ENCODE measurements around the gene METTL17. TPM values are rescaled to one million over a fixed set of nuclear protein-coding genes. Genes with fewer than 3 reads are reported as not detected.
A peak's percentile ranks its signal among the peaks of the same experiment; 100 is the strongest.

Gene METTL17
- total and polyA plus RNA-seq, 2 of the 13 experiments (the other 11 are each of a cell fraction or from before 2014, with no cell fraction given) = 122 to 199 TPM

DNA sequence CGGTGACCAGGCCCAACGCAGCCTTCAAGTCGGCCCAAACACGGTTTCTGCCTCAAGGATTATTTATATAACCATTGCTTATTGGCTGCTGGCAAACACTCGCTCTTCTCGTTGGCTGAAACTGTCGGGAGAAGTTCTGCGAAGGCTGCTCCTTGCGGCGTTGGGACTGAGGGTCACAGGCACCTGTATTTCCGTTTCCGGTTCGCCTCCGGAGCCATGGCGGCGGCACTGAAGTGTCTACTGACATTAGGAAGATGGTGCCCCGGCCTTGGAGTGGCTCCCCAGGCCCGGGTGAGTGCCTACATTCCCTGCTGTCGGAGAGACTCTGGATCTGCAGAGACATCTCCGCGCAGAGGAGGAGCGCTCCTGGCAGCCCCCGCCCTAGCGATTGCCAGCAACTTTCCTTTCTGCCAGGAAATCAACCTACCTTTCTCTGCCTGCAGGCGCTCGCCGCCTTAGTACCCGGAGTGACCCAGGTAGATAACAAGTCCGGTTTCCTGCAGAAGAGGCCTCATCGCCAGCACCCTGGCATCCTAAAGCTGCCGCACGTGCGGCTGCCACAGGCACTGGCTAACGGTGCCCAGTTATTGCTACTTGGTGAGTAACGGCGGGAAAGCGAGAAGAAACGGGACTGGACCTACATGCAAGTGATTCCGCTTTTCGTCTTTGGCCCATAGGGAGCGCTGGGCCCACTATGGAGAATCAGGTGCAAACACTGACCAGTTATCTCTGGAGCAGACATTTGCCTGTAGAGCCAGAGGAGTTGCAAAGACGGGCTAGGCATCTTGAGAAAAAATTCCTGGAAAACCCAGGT is at the start of gene METTL17 (continued):
- TF ChIP-seq, protein P1, sequence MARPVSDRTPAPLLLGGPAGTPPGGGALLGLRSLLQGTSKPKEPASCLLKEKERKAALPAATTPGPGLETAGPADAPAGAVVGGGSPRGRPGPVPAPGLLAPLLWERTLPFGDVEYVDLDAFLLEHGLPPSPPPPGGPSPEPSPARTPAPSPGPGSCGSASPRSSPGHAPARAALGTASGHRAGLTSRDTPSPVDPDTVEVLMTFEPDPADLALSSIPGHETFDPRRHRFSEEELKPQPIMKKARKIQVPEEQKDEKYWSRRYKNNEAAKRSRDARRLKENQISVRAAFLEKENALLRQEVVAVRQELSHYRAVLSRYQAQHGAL (CRISPR knock-in tag; IDR thresholded peaks at IDR 0.05; ENCODE audit: not compliant biosample characterization) = no peak
- TF ChIP-seq ATF1 (CRISPR knock-in tag; IDR thresholded peaks at IDR 0.05) (peak; percentile 77), ZNF230 (CRISPR knock-in tag; IDR thresholded peaks at IDR 0.05) (peak; percentile 61; the same call in 1 of the 2 replicates), ZNF446 (CRISPR knock-in tag; IDR thresholded peaks at IDR 0.05) (0 out of 2 replicates have a peak, but pooled peaks have one; percentile 56), SATB2 (CRISPR knock-in tag; IDR thresholded peaks at IDR 0.05) (no peak), ZNF549 (CRISPR knock-in tag; IDR thresholded peaks at IDR 0.05) (no peak), IKZF4 (CRISPR knock-in tag; IDR thresholded peaks at IDR 0.05; ENCODE audit: borderline replicate concordance, low read depth, not compliant biosample characterization) (no peak), HNF4G (IDR thresholded peaks at IDR 0.05; ENCODE audit: borderline replicate concordance, low read depth, low read length) (no peak), HNF4G (CRISPR knock-in tag; IDR thresholded peaks at IDR 0.05; ENCODE audit: borderline replicate concordance, low read depth) (peak; percentile 38; the same call in 1 of the 2 replicates), HES4 (CRISPR knock-in tag; IDR thresholded peaks at IDR 0.05; ENCODE audit: borderline replicate concordance) (peak; percentile 43; the same call in 1 of the 2 replicates), SNRNP70 (IDR thresholded peaks at IDR 0.05; ENCODE audit: low read depth, low read length) (no peak), NFYB (CRISPR knock-in tag; IDR thresholded peaks at IDR 0.05) (peak; percentile 96), NR2F1 (CRISPR knock-in tag; IDR thresholded peaks at IDR 0.05) (no peak), HDAC2 (CRISPR knock-in tag; IDR thresholded peaks at IDR 0.05) (no peak; the same call in 1 of the 2 replicates), ATRX (CRISPR knock-in tag; IDR thresholded peaks at IDR 0.05; ENCODE audit: borderline replicate concordance) (no peak), ZC3H13 (CRISPR knock-in tag; IDR thresholded peaks at IDR 0.05) (peak; percentile 77; the same call in 1 of the 2 replicates), SRSF1 (optimal IDR thresholded peaks at IDR 0.05; ENCODE audit: low read depth, low read length) (peak; percentile 83), FOXK2 (IDR thresholded peaks at IDR 0.05) (no peak)
- TF ChIP-seq, protein P2, sequence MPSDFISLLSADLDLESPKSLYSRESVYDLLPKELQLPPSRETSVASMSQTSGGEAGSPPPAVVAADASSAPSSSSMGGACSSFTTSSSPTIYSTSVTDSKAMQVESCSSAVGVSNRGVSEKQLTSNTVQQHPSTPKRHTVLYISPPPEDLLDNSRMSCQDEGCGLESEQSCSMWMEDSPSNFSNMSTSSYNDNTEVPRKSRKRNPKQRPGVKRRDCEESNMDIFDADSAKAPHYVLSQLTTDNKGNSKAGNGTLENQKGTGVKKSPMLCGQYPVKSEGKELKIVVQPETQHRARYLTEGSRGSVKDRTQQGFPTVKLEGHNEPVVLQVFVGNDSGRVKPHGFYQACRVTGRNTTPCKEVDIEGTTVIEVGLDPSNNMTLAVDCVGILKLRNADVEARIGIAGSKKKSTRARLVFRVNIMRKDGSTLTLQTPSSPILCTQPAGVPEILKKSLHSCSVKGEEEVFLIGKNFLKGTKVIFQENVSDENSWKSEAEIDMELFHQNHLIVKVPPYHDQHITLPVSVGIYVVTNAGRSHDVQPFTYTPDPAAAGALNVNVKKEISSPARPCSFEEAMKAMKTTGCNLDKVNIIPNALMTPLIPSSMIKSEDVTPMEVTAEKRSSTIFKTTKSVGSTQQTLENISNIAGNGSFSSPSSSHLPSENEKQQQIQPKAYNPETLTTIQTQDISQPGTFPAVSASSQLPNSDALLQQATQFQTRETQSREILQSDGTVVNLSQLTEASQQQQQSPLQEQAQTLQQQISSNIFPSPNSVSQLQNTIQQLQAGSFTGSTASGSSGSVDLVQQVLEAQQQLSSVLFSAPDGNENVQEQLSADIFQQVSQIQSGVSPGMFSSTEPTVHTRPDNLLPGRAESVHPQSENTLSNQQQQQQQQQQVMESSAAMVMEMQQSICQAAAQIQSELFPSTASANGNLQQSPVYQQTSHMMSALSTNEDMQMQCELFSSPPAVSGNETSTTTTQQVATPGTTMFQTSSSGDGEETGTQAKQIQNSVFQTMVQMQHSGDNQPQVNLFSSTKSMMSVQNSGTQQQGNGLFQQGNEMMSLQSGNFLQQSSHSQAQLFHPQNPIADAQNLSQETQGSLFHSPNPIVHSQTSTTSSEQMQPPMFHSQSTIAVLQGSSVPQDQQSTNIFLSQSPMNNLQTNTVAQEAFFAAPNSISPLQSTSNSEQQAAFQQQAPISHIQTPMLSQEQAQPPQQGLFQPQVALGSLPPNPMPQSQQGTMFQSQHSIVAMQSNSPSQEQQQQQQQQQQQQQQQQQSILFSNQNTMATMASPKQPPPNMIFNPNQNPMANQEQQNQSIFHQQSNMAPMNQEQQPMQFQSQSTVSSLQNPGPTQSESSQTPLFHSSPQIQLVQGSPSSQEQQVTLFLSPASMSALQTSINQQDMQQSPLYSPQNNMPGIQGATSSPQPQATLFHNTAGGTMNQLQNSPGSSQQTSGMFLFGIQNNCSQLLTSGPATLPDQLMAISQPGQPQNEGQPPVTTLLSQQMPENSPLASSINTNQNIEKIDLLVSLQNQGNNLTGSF (CRISPR knock-in tag; IDR thresholded peaks at IDR 0.05) = no peak
- TF ChIP-seq, protein P3, sequence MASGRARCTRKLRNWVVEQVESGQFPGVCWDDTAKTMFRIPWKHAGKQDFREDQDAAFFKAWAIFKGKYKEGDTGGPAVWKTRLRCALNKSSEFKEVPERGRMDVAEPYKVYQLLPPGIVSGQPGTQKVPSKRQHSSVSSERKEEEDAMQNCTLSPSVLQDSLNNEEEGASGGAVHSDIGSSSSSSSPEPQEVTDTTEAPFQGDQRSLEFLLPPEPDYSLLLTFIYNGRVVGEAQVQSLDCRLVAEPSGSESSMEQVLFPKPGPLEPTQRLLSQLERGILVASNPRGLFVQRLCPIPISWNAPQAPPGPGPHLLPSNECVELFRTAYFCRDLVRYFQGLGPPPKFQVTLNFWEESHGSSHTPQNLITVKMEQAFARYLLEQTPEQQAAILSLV (CRISPR knock-in tag; IDR thresholded peaks at IDR 0.05; ENCODE audit: borderline replicate concordance) = peak; percentile 48; the same call in 1 of the 2 replicates

Data from HepG2 (cell line).